Gastrocnemius medialis (tissue), 4 donors: ENCODE results near the gene SHC3.

Experiments
- POLR2A ChIP-seq, 2 donors: fragments of 450-650 bp; IDR thresholded peaks; one replicate each; pipeline ENCODE4 v1.6.1; 2017; ENCODE audit warnings: antibody characterized with exemption in 2 of 2, mild to moderate bottlenecking in 2 of 2, moderate library complexity in 2 of 2
- TF ChIP-seq, protein P1 (sequence below), 5 experiments: fragments of 450-650 bp in 3 of 5; fragments of 200-600 bp in 2 of 5; sonication (generic) in 2 of 5; IDR thresholded peaks in 4 of 5; conservative IDR thresholded peaks in 1 of 5; 1 replicate in 4 of 5; 2 replicates in 1 of 5; pipeline ENCODE4 v1.5.1; 2016 to 2019; ENCODE audit warnings: antibody characterized with exemption in 5 of 5, mild to moderate bottlenecking in 3 of 5, moderate library complexity in 3 of 5

DNA sequence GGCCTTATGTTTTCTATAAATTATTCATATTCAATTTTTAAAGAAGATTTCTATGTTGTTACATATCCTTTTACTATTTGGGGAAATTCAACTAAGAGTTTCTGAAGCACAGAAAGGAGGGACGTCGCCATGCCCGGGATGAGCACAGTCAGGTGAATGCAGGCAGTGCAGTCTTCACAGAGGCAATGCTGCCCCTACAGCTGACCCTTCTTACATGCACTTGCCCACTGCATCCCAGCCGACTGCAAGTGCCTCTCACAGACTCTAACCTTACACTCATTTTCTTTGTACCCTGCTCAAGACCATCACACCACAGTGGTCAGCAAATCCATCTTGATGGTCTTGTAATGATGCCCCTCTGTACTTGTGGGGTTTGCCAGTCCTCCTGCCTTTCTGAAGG is 73.8 kb downstream of the SHC3 start:
- TF ChIP-seq, protein P1, sequence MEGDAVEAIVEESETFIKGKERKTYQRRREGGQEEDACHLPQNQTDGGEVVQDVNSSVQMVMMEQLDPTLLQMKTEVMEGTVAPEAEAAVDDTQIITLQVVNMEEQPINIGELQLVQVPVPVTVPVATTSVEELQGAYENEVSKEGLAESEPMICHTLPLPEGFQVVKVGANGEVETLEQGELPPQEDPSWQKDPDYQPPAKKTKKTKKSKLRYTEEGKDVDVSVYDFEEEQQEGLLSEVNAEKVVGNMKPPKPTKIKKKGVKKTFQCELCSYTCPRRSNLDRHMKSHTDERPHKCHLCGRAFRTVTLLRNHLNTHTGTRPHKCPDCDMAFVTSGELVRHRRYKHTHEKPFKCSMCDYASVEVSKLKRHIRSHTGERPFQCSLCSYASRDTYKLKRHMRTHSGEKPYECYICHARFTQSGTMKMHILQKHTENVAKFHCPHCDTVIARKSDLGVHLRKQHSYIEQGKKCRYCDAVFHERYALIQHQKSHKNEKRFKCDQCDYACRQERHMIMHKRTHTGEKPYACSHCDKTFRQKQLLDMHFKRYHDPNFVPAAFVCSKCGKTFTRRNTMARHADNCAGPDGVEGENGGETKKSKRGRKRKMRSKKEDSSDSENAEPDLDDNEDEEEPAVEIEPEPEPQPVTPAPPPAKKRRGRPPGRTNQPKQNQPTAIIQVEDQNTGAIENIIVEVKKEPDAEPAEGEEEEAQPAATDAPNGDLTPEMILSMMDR (IDR thresholded peaks at IDR 0.05 in 4 of 5, conservative IDR thresholded peaks at IDR 0.05 in 1 of 5), result no peak
- no peak for TF ChIP-seq POLR2A (IDR thresholded peaks at IDR 0.05)
